Activated CD8-positive, alpha-beta memory T cell treated with anti-CD3 and anti-CD28 coated beads, Interleukin-2, amount 50 U/mL, for 1 hour (primary cell): ENCODE data around the gene KIR3DL2.
"Not testable (repeated sequence)": the region's sequence is repeated elsewhere in the genome, so short reads cannot be mapped to it uniquely, and the experiment has no call there.

ENCODE experiments used
- DNase-seq: peaks from one replicate; pipeline ENCODE4 v3.0.0-alpha.2; 2020; ENCODE audit errors: extremely low read depth

Gene KIR3DL2

GRCh38 chr19:54871696-54872095, 21.5 kb downstream of the KIR3DL2 start:
- DNase-seq, result no peak

GRCh38 chr19:54873990-54874389, 23.7 kb downstream of the KIR3DL2 start, which contains the start of gene FCAR:
TSS of gene FCAR (plus strand) at chr19:54874235. CDS start at chr19:54874290, 55 bp downstream.
- DNase-seq, result no peak

GRCh38 chr19:54875506-54875905, 25.3 kb downstream of the KIR3DL2 start:
- DNase-seq, result no peak

GRCh38 chr19:54877471-54877870, 27.2 kb downstream of the KIR3DL2 start:
- DNase-seq, result no peak

GRCh38 chr19:54881884-54882283, 31.6 kb downstream of the KIR3DL2 start:
- no peak for DNase-seq

GRCh38 chr19:54882758-54883157, 32.5 kb downstream of the KIR3DL2 start:
- DNase-seq, result no peak

GRCh38 chr19:54883228-54883627, 33.0 kb downstream of the KIR3DL2 start:
- DNase-seq, result no peak

GRCh38 chr19:54888239-54888638, 38.0 kb downstream of the KIR3DL2 start:
- no peak for DNase-seq

- no peak for DNase-seq
Observed at GRCh38 chr19:54889566-54889965, 39.3 kb downstream of the KIR3DL2 start.

GRCh38 chr19:54893406-54893805, 43.2 kb downstream of the KIR3DL2 start:
- no peak for DNase-seq

- not testable (repeated sequence) for DNase-seq
Observed at GRCh38 chr19:54894106-54894505, 43.9 kb downstream of the KIR3DL2 start.

- no peak for DNase-seq
Observed at GRCh38 chr19:54896036-54896435, 45.8 kb downstream of the KIR3DL2 start.

GRCh38 chr19:54898685-54899084, 48.4 kb downstream of the KIR3DL2 start:
- DNase-seq, result not testable (repeated sequence)

GRCh38 chr19:54899646-54900045, 49.4 kb downstream of the KIR3DL2 start:
- DNase-seq, result not testable (repeated sequence)

- not testable (repeated sequence) for DNase-seq
Observed at GRCh38 chr19:54901153-54901552, 50.9 kb downstream of the KIR3DL2 start.

GRCh38 chr19:54902061-54902460, 51.8 kb downstream of the KIR3DL2 start:
- no peak for DNase-seq

GRCh38 chr19:54903303-54903702, 53.1 kb downstream of the KIR3DL2 start:
- no peak for DNase-seq

- DNase-seq, result not testable (repeated sequence)
Observed at GRCh38 chr19:54904261-54904660, 54.0 kb downstream of the KIR3DL2 start.

- no peak for DNase-seq
Observed at GRCh38 chr19:54905421-54905802, 55.2 kb downstream of the KIR3DL2 start.

GRCh38 chr19:54905803-54906511, 55.7 kb downstream of the KIR3DL2 start, which contains the start of gene NCR1:
TSS of gene NCR1 (plus strand) at chr19:54906148. CDS start at chr19:54906188, 40 bp downstream.
- no peak for DNase-seq

- no peak for DNase-seq
Observed at GRCh38 chr19:54906819-54907218, 56.6 kb downstream of the KIR3DL2 start.

GRCh38 chr19:54907899-54908298, 57.7 kb downstream of the KIR3DL2 start:
- DNase-seq, result not testable (repeated sequence)
